ENCODE results near the gene PYCR2. TPM values are rescaled to one million over a fixed set of nuclear protein-coding genes. Genes with fewer than 3 reads are reported as not detected.

PYCR2 gene
- total RNA-seq, 1 donor: 36.7 TPM

GRCh38 chr1:225899044-225899925 lies 24.8 kb downstream of the PYCR2 start:
- no peak for DNase-seq (ENCODE audit: low read depth)

GRCh38 chr1:225897595-225898514 lies 26.2 kb downstream of the PYCR2 start:
- no peak for DNase-seq (ENCODE audit: low read depth)
- no peak overlapping the region for H3K4me3 ChIP-seq (ENCODE audit: low read depth, low read length)
- TF ChIP-seq CTCF (IDR thresholded peaks at IDR 0.05; ENCODE audit: insufficient read depth, low read depth, low read length): no peak

More at GRCh38 chr1:225899044-225899925, 24.8 kb downstream of the PYCR2 start:
- no peak for TF ChIP-seq CTCF (IDR thresholded peaks at IDR 0.05; ENCODE audit: insufficient read depth, low read depth, low read length)
- H3K4me3 ChIP-seq (ENCODE audit: low read depth, low read length): no peak overlapping the region

DNA sequence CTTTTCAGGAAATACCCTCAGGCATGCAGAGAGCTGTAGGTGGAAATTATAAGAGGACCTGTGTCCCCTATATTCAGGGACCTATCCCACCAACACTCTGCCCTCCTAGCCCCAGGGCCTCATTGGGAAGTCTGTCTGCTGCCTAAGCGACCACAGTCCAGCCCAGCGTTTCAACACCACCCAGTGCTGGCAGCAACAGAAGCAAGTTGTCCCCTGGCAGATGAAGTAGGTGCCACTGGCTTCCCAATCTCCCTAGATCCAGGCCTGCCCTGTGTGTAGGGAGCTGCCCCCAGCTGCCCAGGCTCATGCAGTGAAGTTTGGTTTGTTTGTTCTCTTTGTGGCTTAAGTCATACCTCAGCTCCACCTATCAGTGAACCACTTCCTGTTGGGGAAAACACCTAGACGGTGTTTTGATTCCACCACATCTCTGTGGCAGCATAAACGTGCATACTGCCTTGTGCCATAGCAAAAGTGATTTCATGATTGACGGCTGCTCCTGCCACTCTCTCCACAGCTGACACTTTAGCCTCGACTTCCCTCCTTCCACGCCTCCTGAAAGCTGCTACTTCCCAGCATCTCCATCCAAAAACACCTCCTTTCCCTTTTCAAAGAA lies 27.0 kb downstream of the PYCR2 start:
- TF ChIP-seq CTCF (IDR thresholded peaks at IDR 0.05; ENCODE audit: insufficient read depth, low read depth, low read length): no peak
- H3K4me3 ChIP-seq (ENCODE audit: low read depth, low read length): no peak overlapping the region
- DNase-seq (ENCODE audit: low read depth): no peak

- no peak for TF ChIP-seq CTCF (IDR thresholded peaks at IDR 0.05; ENCODE audit: insufficient read depth, low read depth, low read length)
Measured at GRCh38 chr1:225896494-225896893, 27.6 kb downstream of the PYCR2 start.

DNA sequence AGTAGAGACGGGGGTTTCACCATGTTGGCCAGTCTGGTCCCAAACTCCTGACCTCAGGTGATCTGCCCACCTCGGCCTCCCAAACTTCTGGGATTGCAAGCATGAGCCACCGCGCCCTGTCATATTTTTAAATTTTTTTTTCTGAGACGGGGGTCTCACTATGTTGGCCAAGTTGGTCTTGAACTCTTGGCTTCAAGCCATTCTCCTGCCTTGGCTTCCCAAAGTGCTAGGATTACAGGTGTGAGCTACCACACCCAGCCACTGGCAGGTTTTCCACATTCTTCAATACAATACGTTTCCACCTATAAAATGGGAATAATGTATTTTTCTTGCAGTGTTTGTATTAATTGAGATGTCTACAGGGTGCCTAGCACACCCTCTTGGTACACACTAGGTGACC lies 31.7 kb downstream of the PYCR2 start:
- no peak for DNase-seq (ENCODE audit: low read depth)
- no peak for TF ChIP-seq CTCF (IDR thresholded peaks at IDR 0.05; ENCODE audit: insufficient read depth, low read depth, low read length)
- H3K4me3 ChIP-seq (ENCODE audit: low read depth, low read length): no peak overlapping the region

More at GRCh38 chr1:225896494-225896893, 27.6 kb downstream of the PYCR2 start:
- DNase-seq (ENCODE audit: low read depth): no peak
- H3K4me3 ChIP-seq (ENCODE audit: low read depth, low read length): no peak overlapping the region

DNA sequence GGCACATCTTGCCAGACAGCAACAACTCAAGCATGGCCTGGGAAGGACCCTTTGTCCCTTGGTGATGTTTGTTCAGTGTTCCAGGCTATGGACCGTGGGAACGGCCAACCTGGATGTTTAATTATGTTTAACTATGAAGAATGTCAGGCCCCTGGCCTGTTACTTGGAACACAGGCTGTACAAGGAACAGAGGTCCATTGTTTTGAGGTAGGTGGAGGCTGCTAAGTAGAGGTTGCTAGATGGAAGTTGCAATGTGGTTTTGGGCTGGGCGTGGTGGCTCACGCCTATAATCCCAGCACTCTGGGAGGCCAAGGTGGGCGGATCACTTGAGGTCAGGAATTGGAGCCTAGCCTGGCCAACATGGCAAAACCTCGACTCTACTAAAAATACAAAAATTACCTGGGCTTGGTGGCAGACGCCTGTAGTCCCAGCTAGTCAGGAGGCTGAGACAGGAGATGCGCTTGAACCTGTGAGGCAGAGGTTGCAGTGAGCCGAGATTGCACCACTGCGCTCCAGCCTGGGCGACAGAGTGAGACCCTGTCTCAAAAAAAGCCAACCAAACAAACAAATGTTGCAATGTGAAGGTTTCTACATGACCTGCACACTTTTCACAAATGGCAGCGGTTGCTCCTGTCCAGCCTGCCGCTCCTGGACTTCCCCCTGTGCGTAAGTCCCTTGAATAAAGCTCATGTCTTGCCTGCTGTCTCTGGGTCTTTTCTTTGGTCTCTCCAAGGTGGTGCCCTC lies 32.6 kb downstream of the PYCR2 start:
- TF ChIP-seq CTCF (IDR thresholded peaks at IDR 0.05; ENCODE audit: insufficient read depth, low read depth, low read length): no peak
- H3K4me3 ChIP-seq (ENCODE audit: low read depth, low read length): no peak overlapping the region
- DNase-seq (ENCODE audit: low read depth): no peak

Measured in fibroblast of villous mesenchyme (primary cell).